Measurements from ENCODE around the gene WDR35.
A peak's percentile ranks its signal among the peaks of the same experiment; 100 is the strongest.

The WDR35 gene

GRCh38 chr2:19911808-19912509 is 77.9 kb downstream of the WDR35 start:
- H3K4me3 ChIP-seq (replicated peaks in 1 of 2; ENCODE audit: low read depth in 2 of 2, low read length in 2 of 2) = no peak overlapping the region
- no peak for TF ChIP-seq CTCF (IDR thresholded peaks at IDR 0.05; ENCODE audit: low read depth, low read length)

GRCh38 chr2:19902216-19902740 is 87.6 kb downstream of the WDR35 start:
- TF ChIP-seq CTCF (IDR thresholded peaks at IDR 0.05; ENCODE audit: low read depth, low read length) = no peak
- H3K4me3 ChIP-seq (replicated peaks in 1 of 2; ENCODE audit: low read depth in 2 of 2, low read length in 2 of 2) = peak overlapping the region; percentile 80 to 85
- peak; percentile 34 to 49 for DNase-seq (ENCODE audit: low read depth in 2 of 2)

More at GRCh38 chr2:19911808-19912509, 77.9 kb downstream of the WDR35 start:
- DNase-seq (ENCODE audit: low read depth in 2 of 2) = peak; percentile 32 to 89

- TF ChIP-seq CTCF (IDR thresholded peaks at IDR 0.05; ENCODE audit: low read depth, low read length) = no peak
- DNase-seq (ENCODE audit: low read depth in 2 of 2) = peak; percentile 96 to 98
- peak within 1 kb of the TSS; percentile 80 to 85 for H3K4me3 ChIP-seq (replicated peaks in 1 of 2; ENCODE audit: low read depth in 2 of 2, low read length in 2 of 2)
Measured at GRCh38 chr2:19901442-19902215, 88.3 kb downstream of the WDR35 start, which contains the start of gene TTC32. Gene TTC32, minus strand, starts transcription at chr2:19901983. Its CDS starts 129 bp downstream, at chr2:19901854.

GRCh38 chr2:19900931-19901441 is 88.9 kb downstream of the WDR35 start:
- peak overlapping the region; percentile 80 to 85 for H3K4me3 ChIP-seq (replicated peaks in 1 of 2; ENCODE audit: low read depth in 2 of 2, low read length in 2 of 2)
- no peak for TF ChIP-seq CTCF (IDR thresholded peaks at IDR 0.05; ENCODE audit: low read depth, low read length)
- peak; percentile 12 to 44 for DNase-seq (ENCODE audit: low read depth in 2 of 2)

GRCh38 chr2:19899985-19900930 is 89.6 kb downstream of the WDR35 start:
- DNase-seq (ENCODE audit: low read depth in 2 of 2) = no peak
- no peak for TF ChIP-seq CTCF (IDR thresholded peaks at IDR 0.05; ENCODE audit: low read depth, low read length)
- H3K4me3 ChIP-seq (replicated peaks in 1 of 2; ENCODE audit: low read depth in 2 of 2, low read length in 2 of 2) = peak overlapping the region; percentile 80 to 85

All from cardiac fibroblast (primary cell).